Left ventricle myocardium inferior (tissue), 1 donor: ENCODE data around the gene IL22RA1. TPM values are rescaled to one million over a fixed set of nuclear protein-coding genes. Genes with fewer than 3 reads are reported as not detected.

ENCODE experiments used
- DNase-seq: peaks from one replicate; pipeline ENCODE4 v3.0.0-alpha.2; 2020
- H3K27ac ChIP-seq: fragments of 200-600 bp; replicated peaks from 2 replicates; pipeline ENCODE4 v1.8.0; 2021
- H3K27me3 ChIP-seq: fragments of 200-600 bp; 2 replicates; pipeline ENCODE4 v1.8.0; 2021; ENCODE audit warnings: low read depth
- H3K36me3 ChIP-seq: fragments of 200-600 bp; 2 replicates; pipeline ENCODE4 v1.8.0; 2021
- H3K4me1 ChIP-seq: fragments of 200-600 bp; 2 replicates; pipeline ENCODE4 v1.8.0; 2021
- H3K4me3 ChIP-seq: fragments of 200-600 bp; 2 replicates; pipeline ENCODE4 v1.8.0; 2021; ENCODE audit warnings: mild to moderate bottlenecking, moderate library complexity
- H3K9me3 ChIP-seq: fragments of 200-600 bp; replicated peaks from 2 replicates; pipeline ENCODE4 v1.8.0; 2021
- CTCF ChIP-seq: fragments of 200-600 bp; IDR thresholded peaks from 2 replicates; pipeline ENCODE4 v1.8.0; 2021; ENCODE audit warnings: antibody characterized with exemption, mild to moderate bottlenecking, borderline replicate concordance
- intact Hi-C: fragments of 100-400 bp; cut with micrococcal nuclease; formaldehyde crosslinking; loops from one replicate; pipeline ENCODE4 v1.11.0; 2022
- total RNA-seq: library from RNA; stranded (reverse); fragmentation: NEBNext Ultra II Directional; extraction: Animal tissue kit (Norgen Biotek cat#: 25700); gene quantifications from one replicate; pipeline ENCODE4 v1.2.1, GENCODE V29; 2021
- donor health status: DM: no; HTN: yes; CAD: no; lungs with severe emphysema.

Gene IL22RA1
- total RNA-seq, 1 donor from 2014 or later: 0.14 TPM

- no peak for TF ChIP-seq CTCF
- Histone ChIP-seq H3K4me3 (no peak overlapping the region), H3K36me3 (no peaks in the 10 kb centered on the region), H3K27ac (no peak overlapping the region), H3K9me3 (no peaks in the 10 kb centered on the region), H3K4me1 (no peaks in the 10 kb centered on the region), H3K27me3 (peaks cover 6% of the 10 kb centered on the region)
- no peak for DNase-seq
- intact Hi-C loops: no loop called here
Observed at GRCh38 chr1:24179251-24179840, 36.4 kb upstream of the IL22RA1 start.

GRCh38 chr1:24178407-24178806 is 35.5 kb upstream of the IL22RA1 start:
- DNase-seq: no peak
- Histone ChIP-seq H3K27ac (no peak overlapping the region), H3K4me1 (no peaks in the 10 kb centered on the region), H3K4me3 (no peak overlapping the region), H3K36me3 (no peaks in the 10 kb centered on the region), H3K9me3 (no peaks in the 10 kb centered on the region), H3K27me3 (peaks cover 6% of the 10 kb centered on the region)
- TF ChIP-seq CTCF: no peak
- intact Hi-C loops: no loop called here

- Histone ChIP-seq H3K27ac (no peak overlapping the region), H3K9me3 (no peaks in the 10 kb centered on the region), H3K27me3 (peaks cover 10% of the 10 kb centered on the region), H3K4me1 (no peaks in the 10 kb centered on the region), H3K36me3 (no peaks in the 10 kb centered on the region), H3K4me3 (no peak overlapping the region)
- no peak for TF ChIP-seq CTCF
- intact Hi-C loops: no loop called here
- DNase-seq: no peak
Observed at GRCh38 chr1:24177161-24177560, 34.2 kb upstream of the IL22RA1 start.

GRCh38 chr1:24175033-24175755 is 32.3 kb upstream of the IL22RA1 start:
- no peaks in the 10 kb centered on the region for H3K4me1 ChIP-seq
- H3K9me3 ChIP-seq: no peaks in the 10 kb centered on the region
- TF ChIP-seq CTCF: no peak
- intact Hi-C loops: no loop called here
- H3K27me3 ChIP-seq: peaks cover 10% of the 10 kb centered on the region
- H3K4me3 ChIP-seq: no peak overlapping the region
- H3K36me3 ChIP-seq: no peaks in the 10 kb centered on the region
- DNase-seq: no peak
- no peak overlapping the region for H3K27ac ChIP-seq

- no peaks in the 10 kb centered on the region for H3K36me3 ChIP-seq
- no peak overlapping the region for H3K27ac ChIP-seq
- no peak overlapping the region for H3K4me3 ChIP-seq
- no peak for TF ChIP-seq CTCF
- peaks cover 19% of the 10 kb centered on the region for H3K27me3 ChIP-seq
- no peaks in the 10 kb centered on the region for H3K4me1 ChIP-seq
- H3K9me3 ChIP-seq: no peaks in the 10 kb centered on the region
- no peak for DNase-seq
- intact Hi-C loops: no loop called here
Observed at GRCh38 chr1:24173638-24174575, 31.0 kb upstream of the IL22RA1 start.
